ENCODE results near the gene SMIM5.

- TF ChIP-seq CTCF (IDR thresholded peaks at IDR 0.05; ENCODE audit: poor library complexity, severe bottlenecking) (peak; percentile 91), RAD21 (conservative IDR thresholded peaks at IDR 0.05) (peak; percentile 60), REST (IDR thresholded peaks at IDR 0.05; ENCODE audit: borderline replicate concordance) (no peak), EZH2 (IDR thresholded peaks at IDR 0.05; ENCODE audit: borderline replicate concordance, insufficient read depth, low read length, poor library complexity, severe bottlenecking) (no peak)
Measured at GRCh38 chr17:75632863-75633485, at the start of gene SMIM5.
